ENCODE measurements around the gene LRRFIP1. TPM values are rescaled to one million over a fixed set of nuclear protein-coding genes. Genes with fewer than 3 reads are reported as not detected.

The LRRFIP1 gene
- total and polyA plus RNA-seq, 2 of the 13 experiments (the other 11 are each of a cell fraction or from before 2014, with no cell fraction given) = 15.9 to 40.5 TPM

GRCh38 chr2:237614151-237614720 is 13.2 kb upstream of the LRRFIP1 start (continued):
- TF ChIP-seq ZBTB26 (CRISPR knock-in tag; IDR thresholded peaks at IDR 0.05; ENCODE audit: borderline replicate concordance) (peak; percentile 71; the same call in 1 of the 2 replicates), ZNF276 (CRISPR knock-in tag; IDR thresholded peaks at IDR 0.05; ENCODE audit: low read depth) (no peak), NCOA2 (CRISPR knock-in tag; IDR thresholded peaks at IDR 0.05) (peak; percentile 95), ZNF775 (CRISPR knock-in tag; IDR thresholded peaks at IDR 0.05; ENCODE audit: borderline replicate concordance) (no peak), ZNF704 (CRISPR knock-in tag; IDR thresholded peaks at IDR 0.05; ENCODE audit: borderline replicate concordance) (no peak), ZNF382 (CRISPR knock-in tag; IDR thresholded peaks at IDR 0.05; ENCODE audit: borderline replicate concordance) (no peak), ZNF337 (CRISPR knock-in tag; IDR thresholded peaks at IDR 0.05; ENCODE audit: borderline replicate concordance, low read depth) (peak; percentile 72; the same call in 1 of the 2 replicates), DRAP1 (CRISPR knock-in tag; IDR thresholded peaks at IDR 0.05) (peak; percentile 78), HOXA7 (CRISPR knock-in tag; IDR thresholded peaks at IDR 0.05) (no peak), MXD4 (CRISPR knock-in tag; IDR thresholded peaks at IDR 0.05) (peak; percentile 92), LRRFIP1 (CRISPR knock-in tag; conservative IDR thresholded peaks at IDR 0.05) (no peak; the same call in 1 of the 2 replicates), PREB (CRISPR knock-in tag; IDR thresholded peaks at IDR 0.05) (no peak), RXRA (CRISPR knock-in tag; IDR thresholded peaks at IDR 0.05) (peak; percentile 99), KDM1A (CRISPR knock-in tag; IDR thresholded peaks at IDR 0.05) (peak; percentile 92), ZSCAN5A (CRISPR knock-in tag; IDR thresholded peaks at IDR 0.05; ENCODE audit: borderline replicate concordance) (peak; percentile 40; the same call in 1 of the 2 replicates), PBX2 (CRISPR knock-in tag; IDR thresholded peaks at IDR 0.05) (peak; percentile 39; the same call in 1 of the 2 replicates), ZNF232 (CRISPR knock-in tag; IDR thresholded peaks at IDR 0.05; ENCODE audit: borderline replicate concordance) (peak; percentile 32; the same call in 1 of the 2 replicates)

Data from HepG2 (cell line).